ENCODE data around the gene SF3B2. TPM values are rescaled to one million over a fixed set of nuclear protein-coding genes. Genes with fewer than 3 reads are reported as not detected.
"Not testable (repeated sequence)": the region's sequence is repeated elsewhere in the genome, so short reads cannot be mapped to it uniquely, and the experiment has no call there.

The SF3B2 gene
- total RNA-seq, 1 experiment from 2014 or later = 300 TPM

DNA sequence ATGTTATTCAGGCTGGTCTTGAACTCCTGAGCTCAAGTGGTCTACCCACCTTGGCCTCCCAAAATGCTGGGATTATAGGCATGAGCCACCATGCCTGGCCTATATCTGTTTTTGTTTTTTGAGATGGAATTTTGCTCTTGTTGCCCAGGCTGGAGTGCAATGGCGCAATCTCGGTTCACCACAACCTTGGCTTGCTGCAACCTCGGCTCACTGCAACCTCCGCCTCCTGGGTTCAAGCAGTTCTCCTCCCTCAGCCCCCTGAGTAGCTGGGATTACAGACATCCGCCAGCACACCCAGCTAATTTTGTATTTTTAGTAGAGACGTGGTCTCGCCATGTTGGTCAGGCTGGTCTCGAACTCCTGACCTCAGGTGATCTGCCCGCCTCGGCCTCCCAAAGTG, 47.6 kb downstream of the SF3B2 start:
- H3K4me2 ChIP-seq (ENCODE audit: low read length); H3K27ac ChIP-seq (ENCODE audit: low read depth, low read length); H3K4me1 ChIP-seq (ENCODE audit: control insufficient read depth in 1 of 2, insufficient read depth in 2 of 2, low read length in 2 of 2); H2AFZ ChIP-seq (ENCODE audit: low read depth, low read length, poor library complexity, severe bottlenecking); POLR2A ChIA-PET; H3K4me3 ChIP-seq (replicated peaks in 1 of 2; ENCODE audit: low read depth in 1 of 2, low read length in 2 of 2); ATAC-seq; H3K27me3 ChIP-seq (ENCODE audit: insufficient read depth, low read length); H3K79me2 ChIP-seq (ENCODE audit: insufficient read depth, low read length); H3K9ac ChIP-seq (ENCODE audit: low read length); RAD21 ChIA-PET (ENCODE audit: low non-redundant PET in 1 of 2, low total read pairs in 2 of 2, uncharacterized antibody in 2 of 2, unreplicated experiment in 2 of 2); H4K20me1 ChIP-seq (ENCODE audit: insufficient read depth); H3K36me3 ChIP-seq (ENCODE audit: control insufficient read depth in 1 of 2, insufficient read depth in 2 of 2, low read length in 2 of 2); intact Hi-C loops (cut with micrococcal nuclease); CTCF ChIA-PET; BruUV-seq (replicated peaks); H3K9me2 ChIP-seq (ENCODE audit: insufficient read depth); H3K9me3 ChIP-seq (ENCODE audit: control insufficient read depth in 1 of 2, insufficient read depth in 1 of 2, low read depth in 1 of 2, low read length in 2 of 2); DNase-seq (ENCODE audit: low read depth, low spot score): not testable (repeated sequence)

DNA sequence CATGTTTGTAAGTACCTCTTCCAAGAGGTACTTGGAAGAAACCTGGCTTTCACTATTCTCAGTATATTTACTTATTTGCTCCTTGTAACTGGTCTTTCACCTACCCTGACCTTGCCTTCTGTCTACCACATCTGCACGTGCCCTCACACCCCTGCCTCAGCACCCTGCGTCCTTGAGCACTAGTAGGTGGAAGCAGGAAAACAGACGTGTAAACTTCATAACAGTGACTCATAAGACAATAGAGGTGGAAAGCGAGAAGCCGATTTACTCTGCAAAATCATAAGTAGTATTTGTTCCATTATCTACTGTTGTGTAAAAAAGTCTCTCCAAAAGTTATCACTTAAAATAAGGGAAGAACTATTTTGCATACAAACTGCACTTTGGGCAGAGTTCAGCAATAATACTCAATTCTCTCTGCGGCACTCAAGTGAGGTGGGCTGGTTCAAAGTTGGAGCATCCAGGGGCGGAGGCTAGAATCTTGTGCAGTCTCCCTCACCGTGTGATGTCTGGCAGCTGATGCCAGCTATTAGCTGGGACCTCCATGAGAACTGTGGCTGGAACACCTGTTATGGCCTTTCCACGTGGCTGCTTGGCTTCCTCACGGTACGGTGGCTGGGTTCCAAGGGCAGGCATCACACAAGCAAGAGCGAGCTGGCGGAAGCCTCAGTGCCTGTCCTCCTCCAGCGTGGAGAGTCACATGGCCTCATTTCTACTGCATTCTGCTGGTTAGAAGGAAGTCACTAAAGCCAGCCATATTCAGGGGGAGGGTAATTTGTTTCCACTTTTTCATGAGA, 48.3 kb downstream of the SF3B2 start:
- Histone ChIP-seq H3K4me3 (replicated peaks in 1 of 2; ENCODE audit: low read depth in 1 of 2, low read length in 2 of 2) (no peak overlapping the region), H3K9ac (ENCODE audit: low read length) (no peak overlapping the region), H2AFZ (ENCODE audit: low read depth, low read length, poor library complexity, severe bottlenecking) (no peak overlapping the region), H3K4me1 (ENCODE audit: control insufficient read depth in 1 of 2, insufficient read depth in 2 of 2, low read length in 2 of 2) (no peaks in the 10 kb centered on the region), H3K27me3 (ENCODE audit: insufficient read depth, low read length) (no peaks in the 10 kb centered on the region), H3K4me2 (ENCODE audit: low read length) (no peak overlapping the region), H3K27ac (ENCODE audit: low read depth, low read length) (no peak overlapping the region), H3K9me3 (ENCODE audit: control insufficient read depth in 1 of 2, insufficient read depth in 1 of 2, low read depth in 1 of 2, low read length in 2 of 2) (no peaks in the 10 kb centered on the region), H3K36me3 (ENCODE audit: control insufficient read depth in 1 of 2, insufficient read depth in 2 of 2, low read length in 2 of 2) (no peaks in the 10 kb centered on the region), H3K79me2 (ENCODE audit: insufficient read depth, low read length) (peaks cover 7% of the 10 kb centered on the region; the same call in 1 of the 2 replicates), H3K9me2 (ENCODE audit: insufficient read depth) (no peaks in the 10 kb centered on the region), H4K20me1 (ENCODE audit: insufficient read depth) (no peaks in the 10 kb centered on the region)
- ChIA-PET CTCF (no interaction called here), RAD21 (ENCODE audit: low non-redundant PET in 1 of 2, low total read pairs in 2 of 2, uncharacterized antibody in 2 of 2, unreplicated experiment in 2 of 2) (no interaction called here), POLR2A (no interaction called here)
- ATAC-seq (no peak), DNase-seq (ENCODE audit: low read depth, low spot score) (no peak)
- no peak for TF ChIP-seq REST (IDR thresholded peaks at IDR 0.05; ENCODE audit: low read depth)
- no peak for TF ChIP-seq ELF1 (IDR thresholded peaks at IDR 0.05; ENCODE audit: borderline replicate concordance, low read depth)
- TF ChIP-seq SRF (IDR thresholded peaks at IDR 0.05; ENCODE audit: low read depth) = no peak
- TF ChIP-seq POLR2AphosphoS5 (IDR thresholded peaks at IDR 0.05; ENCODE audit: low read depth, low read length) = no peak
- TF ChIP-seq, protein P1, sequence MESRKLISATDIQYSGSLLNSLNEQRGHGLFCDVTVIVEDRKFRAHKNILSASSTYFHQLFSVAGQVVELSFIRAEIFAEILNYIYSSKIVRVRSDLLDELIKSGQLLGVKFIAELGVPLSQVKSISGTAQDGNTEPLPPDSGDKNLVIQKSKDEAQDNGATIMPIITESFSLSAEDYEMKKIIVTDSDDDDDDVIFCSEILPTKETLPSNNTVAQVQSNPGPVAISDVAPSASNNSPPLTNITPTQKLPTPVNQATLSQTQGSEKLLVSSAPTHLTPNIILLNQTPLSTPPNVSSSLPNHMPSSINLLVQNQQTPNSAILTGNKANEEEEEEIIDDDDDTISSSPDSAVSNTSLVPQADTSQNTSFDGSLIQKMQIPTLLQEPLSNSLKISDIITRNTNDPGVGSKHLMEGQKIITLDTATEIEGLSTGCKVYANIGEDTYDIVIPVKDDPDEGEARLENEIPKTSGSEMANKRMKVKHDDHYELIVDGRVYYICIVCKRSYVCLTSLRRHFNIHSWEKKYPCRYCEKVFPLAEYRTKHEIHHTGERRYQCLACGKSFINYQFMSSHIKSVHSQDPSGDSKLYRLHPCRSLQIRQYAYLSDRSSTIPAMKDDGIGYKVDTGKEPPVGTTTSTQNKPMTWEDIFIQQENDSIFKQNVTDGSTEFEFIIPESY (IDR thresholded peaks at IDR 0.05; ENCODE audit: extremely low read depth, insufficient replicate concordance, low read length) = no peak
- no peak for TF ChIP-seq SIN3A (IDR thresholded peaks at IDR 0.05; ENCODE audit: low read depth)
- TF ChIP-seq RAD21 (IDR thresholded peaks at IDR 0.05; ENCODE audit: low read depth) = no peak
- intact Hi-C loops (cut with micrococcal nuclease) = no loop called here
- BruUV-seq (replicated peaks) = no TSS peak
